HepG2 (cell line): ENCODE results near the gene NKPD1. TPM values are rescaled to one million over a fixed set of nuclear protein-coding genes. Genes with fewer than 3 reads are reported as not detected.

Experiments
- AKNA ChIP-seq: sonication (generic); formaldehyde crosslinking; IDR thresholded peaks from 2 replicates; pipeline ENCODE4 v1.4.0; 2020; ENCODE audit warnings: missing genetic modification reagents, borderline replicate concordance
- IRF1 ChIP-seq: sonication (generic); formaldehyde crosslinking; IDR thresholded peaks from 2 replicates; pipeline ENCODE4 v1.4.0; 2020; ENCODE audit warnings: low read depth, mild to moderate bottlenecking, missing genetic modification reagents
- KLF6 ChIP-seq: IDR thresholded peaks from 2 replicates; pipeline ENCODE4 v1.8.0; 2016; ENCODE audit warnings: missing biosample characterization, missing genetic modification reagents
- MIER2 ChIP-seq: IDR thresholded peaks from 2 replicates; pipeline ENCODE4 v1.6.1; 2016; ENCODE audit warnings: missing biosample characterization, missing genetic modification reagents
- PREB ChIP-seq: sonication (generic); formaldehyde crosslinking; IDR thresholded peaks from 2 replicates; pipeline ENCODE4 v1.4.0; 2020; ENCODE audit warnings: missing genetic modification reagents
- SMARCE1 ChIP-seq: fragments of 450-650 bp; IDR thresholded peaks from 2 replicates; pipeline ENCODE4 v1.6.1; 2017; ENCODE audit warnings: borderline replicate concordance
- SMYD3 ChIP-seq: sonication (generic); formaldehyde crosslinking; IDR thresholded peaks from 2 replicates; pipeline ENCODE4 v1.8.1; 2023; ENCODE audit warnings: mild to moderate bottlenecking, missing genetic modification reagents
- SNAI1 ChIP-seq: sonication (generic); formaldehyde crosslinking; IDR thresholded peaks from 2 replicates; pipeline ENCODE4 v1.5.0; 2020; ENCODE audit warnings: mild to moderate bottlenecking, missing genetic modification reagents, borderline replicate concordance
- SYNCRIP ChIP-seq: fragments of 200-400 bp; formaldehyde crosslinking; IDR thresholded peaks from 2 replicates; pipeline ENCODE4 v1.6.1; 2018; ENCODE audit warnings: mild to moderate bottlenecking, low read depth, low read length; ENCODE audit not compliant: insufficient read depth
- TMF1 ChIP-seq: sonication (generic); formaldehyde crosslinking; IDR thresholded peaks from 2 replicates; pipeline ENCODE4 v1.8.1; 2022; ENCODE audit warnings: low read depth, missing genetic modification reagents
- XBP1 ChIP-seq: sonication (generic); formaldehyde crosslinking; IDR thresholded peaks from 2 replicates; pipeline ENCODE4 v1.5.0; 2020; ENCODE audit warnings: missing genetic modification reagents
- XRCC5 ChIP-seq: fragments of 200-400 bp; formaldehyde crosslinking; optimal IDR thresholded peaks from 2 replicates; pipeline ENCODE3; 2017; ENCODE audit warnings: mild to moderate bottlenecking, low read length
- ZFP36 ChIP-seq: fragments of 150-350 bp; IDR thresholded peaks from 2 replicates; pipeline ENCODE4 v1.6.1; 2018; ENCODE audit warnings: borderline replicate concordance, low read length, low read depth; ENCODE audit not compliant: partially characterized antibody
- ZFP41 ChIP-seq: sonication (generic); formaldehyde crosslinking; IDR thresholded peaks from 2 replicates; pipeline ENCODE4 v1.4.0; 2020; ENCODE audit warnings: mild to moderate bottlenecking, missing genetic modification reagents, borderline replicate concordance
- ZIK1 ChIP-seq: sonication (generic); formaldehyde crosslinking; IDR thresholded peaks from 2 replicates; pipeline ENCODE4 v1.5.0; 2020; ENCODE audit warnings: mild to moderate bottlenecking, low read depth, missing genetic modification reagents, borderline replicate concordance
- ZKSCAN8 ChIP-seq: IDR thresholded peaks from 2 replicates; pipeline ENCODE4 v1.6.1; 2016; ENCODE audit warnings: borderline replicate concordance, missing genetic modification reagents, missing compliant biosample characterization
- ZNF124 ChIP-seq: sonication (generic); formaldehyde crosslinking; IDR thresholded peaks from 2 replicates; pipeline ENCODE4 v1.4.0; 2020; ENCODE audit warnings: missing genetic modification reagents
- ZNF18 ChIP-seq: sonication (generic); formaldehyde crosslinking; IDR thresholded peaks from 2 replicates; pipeline ENCODE4 v1.8.0; 2022; ENCODE audit warnings: mild to moderate bottlenecking, missing genetic modification reagents; ENCODE audit not compliant: insufficient replicate concordance
- ZNF33B ChIP-seq: sonication (generic); formaldehyde crosslinking; IDR thresholded peaks from 2 replicates; pipeline ENCODE4 v1.5.1; 2020; ENCODE audit warnings: mild to moderate bottlenecking, missing genetic modification reagents
- ZNF615 ChIP-seq: sonication (generic); formaldehyde crosslinking; IDR thresholded peaks from 2 replicates; pipeline ENCODE4 v1.5.0; 2020; ENCODE audit warnings: mild to moderate bottlenecking, missing genetic modification reagents, borderline replicate concordance
- ZSCAN22 ChIP-seq: sonication (generic); formaldehyde crosslinking; IDR thresholded peaks from 2 replicates; pipeline ENCODE4 v1.4.0; 2020; ENCODE audit warnings: mild to moderate bottlenecking, missing genetic modification reagents
- polyA plus RNA-seq, 8 experiments: library from polyadenylated mRNA; depleted of rRNA in 3 of 8; stranded (reverse) in 7 of 8; unstranded in 1 of 8; fragments of >200 nt; fragmentation: Illumina TruSeq in 4 of 8; extraction: Trizol in 4 of 8; gene quantifications; 2 replicates each; pipeline versions ENCODE4 v1.2.1 to v1.2.3, GENCODE V29; 2011 to 2016; ENCODE audit warnings: low read depth in 4 of 8, missing spikeins in 1 of 8, mixed read lengths in 1 of 8; ENCODE audit not compliant: insufficient read depth in 1 of 8
- total RNA-seq, 5 experiments: library from RNA; depleted of rRNA; stranded (reverse); fragments of >200 nt; fragmentation: Illumina TruSeq; extraction: Trizol; gene quantifications; 2 replicates each; pipeline ENCODE4 v1.2.3, GENCODE V29; 2016; ENCODE audit warnings: low read depth in 1 of 5

Gene NKPD1
- total and polyA plus RNA-seq, 2 of the 13 experiments (the other 11 are each of a cell fraction or from before 2014, with no cell fraction given) = 0.03 TPM; not detected in 1

GRCh38 chr19:45177817-45178261 lies 17.1 kb upstream of the NKPD1 start, which contains the start of gene TRAPPC6A (continued):
- TF ChIP-seq AKNA (CRISPR knock-in tag) = no peak
- TF ChIP-seq ZNF124 (CRISPR knock-in tag) = 0 out of 2 replicates have a peak, but pooled peaks have one; percentile 10
- TF ChIP-seq MIER2 (CRISPR knock-in tag) = no peak
- TF ChIP-seq XBP1 = no peak
- TF ChIP-seq TMF1 (CRISPR knock-in tag) = 0 out of 2 replicates have a peak, but pooled peaks have one; percentile 83
- no peak for TF ChIP-seq ZFP41 (CRISPR knock-in tag)
- TF ChIP-seq ZSCAN22 = no peak
- TF ChIP-seq ZFP36 = no peak
- TF ChIP-seq ZKSCAN8 (CRISPR knock-in tag) = no peak; the same call in 1 of the 2 replicates
- no peak for TF ChIP-seq IRF1 (CRISPR knock-in tag)
- peak; percentile 57; the same call in 1 of the 2 replicates for TF ChIP-seq KLF6 (CRISPR knock-in tag)
- TF ChIP-seq SYNCRIP = no peak
- TF ChIP-seq ZNF615 = no peak
- TF ChIP-seq ZIK1 = no peak
- no peak for TF ChIP-seq ZNF33B (CRISPR knock-in tag)
- no peak; the same call in 1 of the 2 replicates for TF ChIP-seq SMYD3
- TF ChIP-seq XRCC5 = no peak
- TF ChIP-seq SMARCE1 = no peak
- TF ChIP-seq ZNF18 (CRISPR knock-in tag) = no peak
- 0 out of 2 replicates have a peak, but pooled peaks have one; percentile 52 for TF ChIP-seq SNAI1
- TF ChIP-seq PREB (CRISPR knock-in tag) = no peak
